Stimulated activated CD4-positive, alpha-beta T cell treated with anti-CD3 and anti-CD28 coated beads, Interleukin-15, amount 100 ng/mL, for 24 hours (primary cell): ENCODE results near the gene PCSK4.
"Not testable (repeated sequence)": the region's sequence is repeated elsewhere in the genome, so short reads cannot be mapped to it uniquely, and the experiment has no call there.

Source experiments
- DNase-seq: peaks from one replicate; pipeline ENCODE4 v3.0.0-alpha.2; 2020

The PCSK4 gene

GRCh38 chr19:1521636-1522035 lies 31.5 kb upstream of the PCSK4 start:
- no peak for DNase-seq

- no peak for DNase-seq
Observed at GRCh38 chr19:1520203-1520780, 30.1 kb upstream of the PCSK4 start.

GRCh38 chr19:1519802-1520201 lies 29.7 kb upstream of the PCSK4 start:
- DNase-seq, result not testable (repeated sequence)

- no peak for DNase-seq
Observed at GRCh38 chr19:1518471-1518870, 28.3 kb upstream of the PCSK4 start.

- no peak for DNase-seq
Observed at GRCh38 chr19:1516395-1516753, 26.2 kb upstream of the PCSK4 start.

GRCh38 chr19:1514986-1515721 lies 25.0 kb upstream of the PCSK4 start:
- no peak for DNase-seq

- DNase-seq, result no peak
Observed at GRCh38 chr19:1514295-1514661, 24.1 kb upstream of the PCSK4 start.

GRCh38 chr19:1513499-1514294 lies 23.5 kb upstream of the PCSK4 start:
- DNase-seq, result peak; percentile 79

GRCh38 chr19:1512671-1513498 lies 22.7 kb upstream of the PCSK4 start, which contains the start of gene ADAMTSL5:
Gene ADAMTSL5, minus strand, starts transcription at chr19:1513019. Its CDS starts 2,076 bp downstream, at chr19:1510943.
- DNase-seq, result peak; percentile 86

GRCh38 chr19:1511318-1512317 lies 21.5 kb upstream of the PCSK4 start:
- no peak for DNase-seq

GRCh38 chr19:1510807-1511206 lies 20.7 kb upstream of the PCSK4 start:
- DNase-seq, result no peak

- DNase-seq, result no peak
Observed at GRCh38 chr19:1510442-1510806, 20.3 kb upstream of the PCSK4 start.

GRCh38 chr19:1509602-1510441 lies 19.7 kb upstream of the PCSK4 start:
- no peak for DNase-seq

GRCh38 chr19:1508507-1508856 lies 18.3 kb upstream of the PCSK4 start:
- DNase-seq, result no peak

- DNase-seq, result peak; percentile 93
Observed at GRCh38 chr19:1507763-1508506, 17.8 kb upstream of the PCSK4 start.

- DNase-seq, result no peak
Observed at GRCh38 chr19:1507192-1507660, 17.1 kb upstream of the PCSK4 start.

GRCh38 chr19:1505991-1506881 lies 16.1 kb upstream of the PCSK4 start:
- DNase-seq, result no peak

- DNase-seq, result no peak
Observed at GRCh38 chr19:1505012-1505411, 14.9 kb upstream of the PCSK4 start.
